GM21526 (cell line): ENCODE data around the gene RNF144B.
"Not testable (repeated sequence)": the region's sequence is repeated elsewhere in the genome, so short reads cannot be mapped to it uniquely, and the experiment has no call there.

Experiments used
- ATAC-seq: cut with Tn5 transposase; IDR thresholded peaks from one replicate; pipeline ENCODE4 v1.9.1; 2021; ENCODE audit warnings: moderate library complexity; ENCODE audit not compliant: unreplicated experiment, low FRiP score

The RNF144B gene

DNA sequence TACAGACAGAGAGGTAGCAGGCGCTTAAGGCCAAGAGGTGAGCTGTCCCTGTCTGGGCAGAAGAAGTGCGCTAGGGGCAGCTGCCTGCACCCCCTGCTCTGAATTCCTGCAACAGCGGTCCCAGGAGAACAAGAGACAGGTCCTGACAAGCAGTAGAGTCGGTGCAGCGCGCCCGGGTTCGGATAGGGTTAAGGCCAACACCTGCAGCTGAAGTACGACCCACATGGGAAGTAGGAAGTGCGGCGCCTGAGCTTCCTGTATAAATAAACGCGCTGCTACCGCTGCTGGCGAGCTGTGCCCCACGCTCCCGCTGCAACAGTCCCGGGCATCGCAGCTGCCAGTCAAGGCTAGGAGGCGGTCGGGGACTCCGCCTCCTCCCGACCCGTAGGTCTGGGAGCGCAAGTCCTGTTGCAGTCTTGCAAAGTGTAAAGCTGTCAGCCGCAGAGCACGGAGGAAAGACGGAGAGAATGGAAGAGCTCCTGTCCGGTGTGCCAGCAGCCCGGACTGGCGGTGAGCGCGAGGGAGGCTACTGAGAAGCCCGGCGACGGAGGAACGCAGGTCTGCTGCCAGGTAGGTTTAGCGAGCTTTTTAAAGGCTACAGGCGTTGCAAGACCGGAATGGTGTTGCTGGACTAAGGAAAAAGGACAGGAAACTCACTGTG is at the start of gene RNF144B:
RNF144B (plus strand) TSS at position 290 of the 661 bp plus-strand sequence. CDS start 12,185 bp downstream, outside the sequence.
- ATAC-seq: peak; percentile 86

DNA sequence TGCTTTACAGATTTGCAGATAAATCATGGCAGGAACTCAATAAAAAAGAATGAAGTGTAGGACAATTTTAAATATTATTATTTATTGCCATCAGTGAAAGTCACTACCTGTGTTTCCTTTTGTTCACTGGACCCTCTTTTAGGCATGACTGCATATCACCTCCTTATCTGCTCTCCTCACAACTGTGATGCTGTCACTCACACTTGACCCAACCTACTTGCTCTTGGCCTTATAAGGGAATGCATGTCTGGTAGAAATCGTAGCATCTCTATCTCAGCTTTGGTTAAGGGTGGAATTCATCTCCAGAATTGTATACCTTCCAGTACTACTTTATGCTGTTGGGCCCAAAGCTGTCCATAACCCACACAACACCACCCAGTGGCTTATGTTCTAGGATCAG is 47.6 kb upstream of the RNF144B start:
- no peak for ATAC-seq

- no peak for ATAC-seq
Observed at GRCh38 chr6:18340781-18341551, 46.2 kb upstream of the RNF144B start.

DNA sequence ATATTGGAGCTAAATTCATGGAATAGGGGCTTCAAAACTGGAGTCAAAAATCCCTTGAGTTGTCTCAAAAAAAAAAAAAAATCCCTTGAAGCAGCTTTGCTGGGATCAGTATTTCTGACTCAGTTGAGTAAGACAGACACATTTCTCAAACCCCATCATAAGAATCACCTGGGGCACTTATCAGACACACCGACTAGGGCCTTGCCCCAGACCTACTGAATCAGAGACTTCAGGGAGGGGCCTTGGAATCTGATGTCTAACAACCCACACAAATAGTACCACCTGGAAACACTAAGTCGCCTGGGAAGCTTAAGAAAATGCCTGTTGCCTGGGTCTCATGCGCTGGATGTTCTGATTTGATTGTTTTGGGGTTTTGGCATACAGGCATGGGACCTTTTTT is 44.9 kb upstream of the RNF144B start:
- no peak for ATAC-seq

- no peak for ATAC-seq
Observed at GRCh38 chr6:18343741-18344140, 43.4 kb upstream of the RNF144B start.

DNA sequence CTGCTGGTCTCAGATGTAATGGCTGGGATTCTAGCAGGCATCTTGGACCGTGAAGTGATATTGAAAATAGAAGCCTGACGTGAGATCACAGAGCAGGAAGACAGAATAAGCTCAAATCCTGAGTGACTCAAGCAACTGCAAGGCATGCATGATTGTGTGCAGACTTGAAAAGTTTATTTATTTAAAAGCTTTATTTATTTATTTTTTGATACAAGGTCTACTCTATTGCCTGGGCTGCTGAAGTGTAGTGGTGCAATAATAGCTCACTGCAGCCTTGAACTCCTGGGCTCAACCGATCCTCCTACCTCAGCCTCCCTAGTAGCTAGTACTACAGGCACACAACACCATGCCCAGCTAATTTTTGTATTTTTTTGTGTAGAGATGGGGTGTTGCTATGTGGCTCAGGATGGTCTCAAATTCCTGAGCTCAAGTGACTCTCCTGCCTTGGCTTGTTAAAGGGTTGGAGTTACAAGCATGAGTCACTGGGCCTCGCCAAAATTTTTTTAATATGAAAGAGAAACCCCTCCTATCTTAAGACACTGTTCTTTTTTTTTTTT is 40.1 kb upstream of the RNF144B start:
- ATAC-seq: no peak

DNA sequence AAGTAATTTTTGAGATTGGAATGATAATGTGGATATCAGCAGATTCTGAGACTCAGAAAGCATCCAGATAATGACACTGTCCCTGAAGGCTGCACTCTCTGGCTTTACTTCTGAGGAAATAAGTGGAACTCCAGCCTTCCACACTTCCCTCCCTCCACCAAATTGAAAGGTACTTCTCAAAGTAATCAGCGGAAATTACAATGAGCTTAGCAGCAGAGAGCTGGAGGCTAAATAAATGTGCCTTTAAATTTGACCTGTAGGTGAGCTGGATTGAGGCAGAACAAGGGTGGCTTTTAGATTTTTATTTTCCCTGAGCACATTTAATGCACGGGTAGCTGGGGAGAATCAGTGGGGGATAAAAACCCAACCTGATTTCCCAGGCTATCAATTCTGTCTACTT is 39.3 kb upstream of the RNF144B start:
- no peak for ATAC-seq

GRCh38 chr6:18349386-18349785 is 37.8 kb upstream of the RNF144B start:
- ATAC-seq: no peak

DNA sequence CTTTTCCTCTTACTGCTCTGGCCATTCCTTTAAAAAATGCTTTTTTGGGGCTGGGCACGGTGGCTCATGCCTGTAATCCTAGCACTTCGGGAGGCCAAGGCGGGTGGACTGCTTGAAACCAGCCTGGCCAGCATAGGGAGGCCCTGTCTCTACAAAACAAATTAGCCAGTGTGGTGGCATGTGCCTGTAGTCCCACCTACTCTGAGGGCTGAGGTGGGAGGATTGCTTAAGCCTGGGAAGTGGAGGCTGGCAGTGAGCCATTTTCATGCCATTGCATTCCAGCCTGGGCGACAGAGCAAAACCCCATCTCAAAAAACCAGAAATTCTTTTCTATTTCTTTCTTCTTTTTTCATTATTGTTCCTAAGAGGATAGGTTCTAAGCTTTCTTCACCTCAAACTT is 36.9 kb upstream of the RNF144B start:
- no peak for ATAC-seq

DNA sequence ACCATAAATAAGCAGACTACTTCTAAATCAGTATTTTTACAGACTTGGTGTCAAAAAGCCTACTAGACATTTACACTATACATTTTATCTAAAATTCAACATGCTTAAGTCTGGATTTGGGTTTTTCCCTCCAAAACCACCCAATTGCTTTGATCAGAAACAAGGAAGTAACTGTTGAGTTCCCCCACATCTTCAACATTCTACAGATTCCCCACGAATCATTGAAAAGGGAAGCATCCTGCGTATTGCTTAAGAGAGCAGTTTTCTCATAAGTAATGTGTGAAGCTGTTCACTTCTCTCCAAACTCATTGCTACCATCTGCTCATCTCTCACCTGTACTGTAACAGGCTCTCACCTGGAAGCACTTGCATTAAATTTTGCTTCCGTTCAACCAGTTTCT is 36.4 kb upstream of the RNF144B start:
- ATAC-seq: no peak

- ATAC-seq: no peak
Observed at GRCh38 chr6:18352001-18352400, 35.1 kb upstream of the RNF144B start.

- no peak for ATAC-seq
Observed at GRCh38 chr6:18352842-18353241, 34.3 kb upstream of the RNF144B start.

DNA sequence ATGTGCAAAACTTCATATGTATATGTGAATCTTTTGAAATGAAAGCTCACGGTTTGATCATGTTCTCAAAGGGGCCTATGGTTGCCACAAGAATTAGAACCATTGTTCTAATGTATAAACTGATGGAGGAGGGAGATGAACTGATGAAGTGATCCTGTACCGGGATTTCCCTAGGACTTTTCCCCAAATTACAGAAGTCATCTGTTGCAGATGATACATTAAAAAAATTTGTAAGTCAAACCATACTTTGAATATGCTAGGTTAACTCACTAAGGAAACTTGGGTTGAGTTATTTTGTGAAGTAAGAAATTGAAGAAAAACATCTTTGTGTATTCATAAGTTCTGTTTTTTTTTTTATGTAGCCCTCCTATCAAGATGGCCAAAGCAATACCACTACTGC is 33.9 kb upstream of the RNF144B start:
- ATAC-seq: no peak

DNA sequence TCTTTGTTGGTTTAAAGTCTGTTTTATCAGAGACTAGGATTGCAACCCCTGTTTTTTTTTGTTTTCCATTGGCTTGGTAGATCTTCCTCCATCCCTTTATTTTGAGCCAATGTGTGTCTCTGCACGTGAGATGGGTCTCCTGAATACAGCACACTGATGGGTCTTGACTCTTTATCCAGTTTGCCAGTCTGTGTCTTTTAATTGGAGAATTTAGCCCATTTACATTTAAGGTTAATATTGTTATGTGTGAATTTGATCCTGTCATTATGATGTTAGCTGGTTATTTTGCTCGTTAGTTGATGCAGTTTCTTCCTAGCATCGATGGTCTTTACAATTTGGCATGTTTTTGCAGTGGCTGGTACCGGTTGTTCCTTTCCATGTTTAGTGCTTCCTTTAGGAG is 29.6 kb upstream of the RNF144B start:
- ATAC-seq: not testable (repeated sequence)

GRCh38 chr6:18359237-18359885 is 27.8 kb upstream of the RNF144B start:
- peak; percentile 99 for ATAC-seq

DNA sequence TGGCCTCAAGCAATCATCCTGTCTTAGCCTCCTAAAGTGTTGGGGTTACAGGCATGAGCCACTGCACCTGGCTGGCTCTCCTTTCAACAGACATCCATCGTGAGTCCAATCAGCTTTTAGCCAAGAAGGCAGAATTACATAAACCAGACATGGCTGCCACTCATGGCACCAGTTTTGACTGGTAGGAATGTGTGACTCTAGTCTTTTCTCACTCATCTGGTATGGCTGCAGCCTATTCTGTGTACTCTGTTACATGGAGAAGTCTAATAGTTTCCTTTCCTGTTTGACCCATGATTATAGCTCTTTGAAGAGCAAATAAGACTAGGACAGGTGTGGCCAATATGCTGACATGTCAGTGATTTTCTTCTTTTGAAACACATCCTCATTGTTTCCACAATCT is 27.0 kb upstream of the RNF144B start:
- no peak for ATAC-seq

DNA sequence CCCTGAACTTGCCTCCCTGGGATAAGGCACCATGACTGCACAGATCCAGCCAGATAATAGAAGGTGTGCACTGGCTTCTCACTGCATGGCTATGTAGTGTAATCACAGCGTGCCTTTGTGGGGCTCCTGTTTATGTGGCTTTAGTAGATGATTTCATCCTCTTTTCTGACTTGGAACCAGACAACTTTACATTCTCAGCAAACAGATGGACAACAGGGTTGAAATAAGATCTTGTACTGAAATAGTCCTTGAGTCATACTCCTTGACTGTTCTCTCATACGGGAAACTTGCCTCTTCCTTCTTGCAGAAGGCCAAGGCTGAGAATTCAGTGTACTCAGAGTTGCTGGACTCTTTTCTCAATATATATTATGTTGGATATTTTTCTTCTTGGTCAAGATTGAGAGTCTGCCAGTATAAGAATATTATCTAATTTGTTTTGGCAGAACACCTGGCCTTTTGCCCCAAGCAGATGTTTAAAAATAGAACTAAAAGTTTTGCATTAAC is 25.0 kb upstream of the RNF144B start:
- no peak for ATAC-seq

- no peak for ATAC-seq
Observed at GRCh38 chr6:18363746-18364145, 23.4 kb upstream of the RNF144B start.

DNA sequence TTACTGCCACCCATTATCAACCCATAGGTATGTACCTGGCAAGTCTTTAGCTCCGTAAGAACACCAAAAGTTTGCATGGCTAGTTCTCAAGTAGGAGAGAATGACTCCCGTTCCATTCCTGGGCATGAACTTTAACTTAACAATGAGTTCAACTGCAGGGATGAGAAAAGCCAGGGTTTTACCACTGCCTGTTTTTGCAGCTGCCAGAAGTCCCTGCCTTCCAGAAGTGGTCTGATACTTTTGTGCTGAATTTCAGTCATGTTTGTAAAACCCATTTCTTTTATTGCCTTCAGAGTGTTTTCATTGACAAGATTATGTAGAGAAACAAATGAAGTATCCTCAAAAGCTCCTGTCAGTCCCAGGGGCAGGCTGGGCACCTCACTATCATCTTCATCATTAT is 22.6 kb upstream of the RNF144B start:
- not testable (repeated sequence) for ATAC-seq

DNA sequence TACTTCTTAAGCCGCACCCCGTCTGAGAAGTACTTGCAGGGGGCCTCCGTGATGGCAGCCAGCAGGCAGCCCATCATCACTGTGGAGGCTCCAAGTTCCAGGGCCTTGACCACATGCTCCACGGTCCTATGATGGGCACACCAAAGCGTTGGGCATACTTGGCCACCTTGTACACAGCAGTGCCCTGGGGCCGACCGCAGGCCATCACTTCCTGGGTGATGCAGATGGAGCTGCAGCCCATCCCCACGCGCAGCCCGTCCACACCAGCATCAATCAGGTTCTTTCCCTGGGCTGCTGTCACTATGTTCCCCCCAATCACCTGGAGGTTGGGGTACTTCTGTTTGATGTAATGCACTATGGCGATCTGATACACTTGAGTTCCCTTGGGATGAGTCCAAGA is 19.8 kb upstream of the RNF144B start:
- no peak for ATAC-seq
